Gastroesophageal sphincter (tissue), 3 donors: ENCODE results near the gene DEK.
"Not testable (repeated sequence)": the region's sequence is repeated elsewhere in the genome, so short reads cannot be mapped to it uniquely, and the experiment has no call there.

ENCODE experiments used
- EP300 ChIP-seq: sonication (generic); formaldehyde crosslinking; IDR thresholded peaks from one replicate; pipeline ENCODE4 v1.6.1; 2017; ENCODE audit warnings: antibody characterized with exemption, mild to moderate bottlenecking
- POLR2A ChIP-seq, 2 donors: fragments of 450-650 bp; IDR thresholded peaks; one replicate each; pipeline ENCODE4 v1.6.1; 2017; ENCODE audit warnings: antibody characterized with exemption in 2 of 2, mild to moderate bottlenecking in 2 of 2, moderate library complexity in 1 of 2
- TF ChIP-seq, protein P1 (sequence below), 4 experiments: fragments of 200-600 bp in 2 of 4; fragments of 450-650 bp in 2 of 4; sonication (generic) in 1 of 4; IDR thresholded peaks; one replicate each; pipeline ENCODE4 v1.5.1; 2017 to 2019; ENCODE audit warnings: antibody characterized with exemption in 4 of 4, mild to moderate bottlenecking in 2 of 4, moderate library complexity in 2 of 4

DNA sequence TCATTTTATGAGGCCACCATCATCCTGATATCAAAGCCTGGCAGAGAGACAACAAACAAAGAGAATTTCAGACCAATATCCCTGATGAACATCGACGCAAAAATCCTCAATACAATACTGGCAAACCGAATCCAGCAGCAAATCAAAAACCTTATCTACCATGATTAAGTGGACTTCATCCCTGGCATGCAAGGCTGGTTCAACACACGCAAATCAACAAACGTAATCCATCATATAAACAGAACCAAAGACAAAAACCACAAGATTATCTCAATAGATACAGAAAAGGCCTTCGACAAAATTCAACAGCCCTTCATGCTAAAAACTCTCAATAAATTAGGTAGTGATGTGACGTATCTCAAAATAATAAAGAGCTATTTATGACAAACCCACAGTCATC, 32.5 kb downstream of the DEK start:
- TF ChIP-seq, protein P1, sequence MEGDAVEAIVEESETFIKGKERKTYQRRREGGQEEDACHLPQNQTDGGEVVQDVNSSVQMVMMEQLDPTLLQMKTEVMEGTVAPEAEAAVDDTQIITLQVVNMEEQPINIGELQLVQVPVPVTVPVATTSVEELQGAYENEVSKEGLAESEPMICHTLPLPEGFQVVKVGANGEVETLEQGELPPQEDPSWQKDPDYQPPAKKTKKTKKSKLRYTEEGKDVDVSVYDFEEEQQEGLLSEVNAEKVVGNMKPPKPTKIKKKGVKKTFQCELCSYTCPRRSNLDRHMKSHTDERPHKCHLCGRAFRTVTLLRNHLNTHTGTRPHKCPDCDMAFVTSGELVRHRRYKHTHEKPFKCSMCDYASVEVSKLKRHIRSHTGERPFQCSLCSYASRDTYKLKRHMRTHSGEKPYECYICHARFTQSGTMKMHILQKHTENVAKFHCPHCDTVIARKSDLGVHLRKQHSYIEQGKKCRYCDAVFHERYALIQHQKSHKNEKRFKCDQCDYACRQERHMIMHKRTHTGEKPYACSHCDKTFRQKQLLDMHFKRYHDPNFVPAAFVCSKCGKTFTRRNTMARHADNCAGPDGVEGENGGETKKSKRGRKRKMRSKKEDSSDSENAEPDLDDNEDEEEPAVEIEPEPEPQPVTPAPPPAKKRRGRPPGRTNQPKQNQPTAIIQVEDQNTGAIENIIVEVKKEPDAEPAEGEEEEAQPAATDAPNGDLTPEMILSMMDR (IDR thresholded peaks at IDR 0.05) = not testable (repeated sequence)
- TF ChIP-seq EP300; POLR2A (IDR thresholded peaks at IDR 0.05): not testable (repeated sequence)
